Effector CD4-positive, alpha-beta T cell (primary cell): ENCODE data around the gene ABTB2.
A peak's percentile ranks its signal among the peaks of the same experiment; 100 is the strongest.
"Not testable (repeated sequence)": the region's sequence is repeated elsewhere in the genome, so short reads cannot be mapped to it uniquely, and the experiment has no call there.

Experiments used
- DNase-seq: peaks from one replicate; pipeline ENCODE4 v3.0.0-alpha.2; 2020
- total RNA-seq: gene quantifications from one replicate; lab custom pipeline; 2026; lab: John Stamatoyannopoulos, UW

The ABTB2 gene
- total RNA-seq = 6.2 reads per million, percentile 23 among the genes with 10 or more reads in this experiment

DNA sequence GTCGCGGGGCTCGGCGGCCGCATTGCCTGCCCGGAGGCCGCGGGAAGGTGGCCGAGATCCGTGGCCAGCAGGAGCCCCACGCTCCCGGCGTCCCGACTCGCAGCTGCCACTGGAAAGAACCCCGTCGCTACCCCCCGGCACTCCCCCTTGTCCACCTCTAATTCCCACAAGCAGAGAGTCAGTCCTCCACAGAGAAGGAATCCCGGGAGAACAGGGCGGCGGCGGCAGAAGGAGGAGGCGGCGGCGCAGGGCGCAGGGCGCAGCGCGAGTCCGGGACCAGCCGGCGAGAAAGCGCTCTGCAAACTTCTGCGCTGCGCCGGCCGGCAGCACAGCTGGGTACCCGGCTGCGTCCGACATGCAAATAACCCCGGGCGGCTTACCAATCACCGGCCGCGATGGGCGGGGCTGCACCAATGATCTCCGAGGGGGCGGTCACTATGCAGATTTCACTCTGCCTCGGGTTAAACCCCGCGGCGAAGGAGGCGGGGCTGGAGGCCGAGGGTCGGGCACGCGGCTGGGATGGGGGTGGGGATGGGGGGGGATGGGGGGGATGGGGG, at the start of gene ABTB2:
ABTB2 (minus strand) TSS at position 310 of the 557 bp plus-strand sequence.
- DNase-seq = peak; percentile 95

DNA sequence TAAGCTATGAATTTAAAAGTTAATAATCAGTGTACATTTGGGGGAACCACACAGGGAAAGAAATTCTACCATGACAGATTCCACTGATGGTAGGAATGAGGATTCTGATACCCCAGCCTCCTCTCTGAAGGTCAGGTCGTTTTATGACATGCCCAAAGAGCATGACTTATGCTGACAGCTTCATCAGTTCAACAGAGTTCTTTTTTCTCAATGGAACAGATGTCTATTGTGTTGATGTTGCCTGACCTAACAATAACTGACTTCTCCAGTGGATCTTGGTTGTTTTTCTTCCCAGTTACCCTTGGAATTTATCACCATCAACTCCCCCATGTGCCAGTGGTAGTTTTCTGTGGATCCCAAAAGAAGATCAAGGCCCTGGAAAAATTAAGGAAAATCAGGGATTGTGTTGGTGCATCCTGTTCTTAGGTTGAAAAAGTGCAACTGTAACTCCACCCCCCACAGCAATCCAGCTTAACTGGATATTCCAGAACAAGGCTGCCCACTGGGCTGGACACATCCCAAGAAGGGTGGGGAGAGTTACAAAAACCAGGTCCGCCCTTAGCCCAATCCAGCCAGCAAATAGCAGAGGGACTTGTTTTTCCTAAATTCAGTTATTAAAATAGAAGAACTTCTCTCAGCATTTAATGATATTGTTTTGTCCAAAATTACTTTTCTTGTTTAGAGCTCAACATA, 49.5 kb upstream of the ABTB2 start:
- DNase-seq = no peak

DNA sequence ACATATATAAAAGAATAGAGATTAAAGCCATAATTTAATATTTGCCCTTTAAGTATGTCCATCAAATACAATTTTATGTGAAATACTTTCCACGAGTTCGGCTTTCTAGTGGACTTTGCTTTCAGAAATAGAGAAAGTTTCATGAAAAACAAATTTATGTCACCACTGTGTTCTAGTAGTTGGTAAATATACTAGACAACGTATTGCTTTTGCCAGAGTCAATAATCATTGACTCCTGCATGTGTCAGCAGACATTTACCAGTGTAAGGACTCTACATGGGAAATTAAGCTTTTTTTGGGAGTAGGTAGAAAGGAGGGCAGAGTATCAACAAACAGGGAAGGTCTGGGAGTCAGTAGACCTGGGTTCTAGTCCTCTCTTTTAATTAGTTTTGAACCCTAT, 48.6 kb upstream of the ABTB2 start:
- DNase-seq = no peak

DNA sequence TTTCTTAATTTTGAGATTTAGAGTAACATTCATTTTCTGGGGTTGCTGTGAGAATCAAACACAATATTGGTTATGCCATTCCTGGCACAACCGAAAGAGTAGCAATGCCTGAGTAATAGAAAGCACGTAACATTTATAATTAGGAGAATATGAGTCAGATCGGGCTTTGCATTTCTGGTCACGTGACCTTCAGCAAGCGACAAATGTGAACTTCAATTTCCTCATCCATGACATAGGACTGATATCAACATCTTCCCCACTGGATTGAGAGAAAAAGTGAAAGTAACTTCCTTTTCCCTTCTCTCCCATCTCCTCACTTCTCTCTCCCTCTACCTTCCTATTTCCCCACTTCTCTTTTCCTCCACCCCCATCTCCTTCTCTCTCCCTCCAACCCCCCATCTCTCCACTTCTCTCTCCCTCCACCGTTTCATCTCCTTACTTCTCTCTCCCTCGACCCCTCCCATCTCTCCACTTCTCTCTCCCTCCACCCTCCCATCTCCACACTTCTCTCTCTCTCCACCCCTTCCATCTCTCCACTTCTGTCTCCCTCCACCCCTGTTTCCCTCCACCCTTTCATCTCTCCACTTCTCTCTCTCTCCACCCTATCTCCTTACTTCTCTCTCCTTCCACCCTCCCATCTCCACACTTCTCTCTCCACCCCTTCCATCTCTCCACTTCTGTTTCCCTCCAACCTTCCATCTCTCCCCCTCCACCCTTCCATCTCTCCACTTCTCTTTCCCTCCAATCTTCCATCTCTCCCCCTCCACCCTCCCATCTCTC, 47.5 kb upstream of the ABTB2 start:
- no peak for DNase-seq

DNA sequence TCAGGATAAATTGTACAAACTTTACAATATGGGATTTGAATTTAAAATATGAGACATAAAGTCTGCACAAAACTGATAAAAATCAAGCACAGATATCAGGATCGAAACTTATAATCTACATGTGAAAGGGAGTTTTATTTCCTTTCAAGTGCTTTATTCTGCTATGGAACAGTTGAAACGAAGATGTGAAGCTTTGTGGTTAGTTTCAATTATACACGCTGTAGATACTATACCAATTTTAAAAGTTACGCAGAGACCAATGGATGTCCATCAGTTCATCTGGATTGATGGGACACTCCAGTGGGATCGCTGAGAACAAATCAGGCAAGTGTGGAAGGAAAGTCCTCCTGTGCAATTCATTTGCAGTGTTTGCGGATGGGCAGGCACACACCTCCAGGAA, 46.5 kb upstream of the ABTB2 start:
- no peak for DNase-seq

DNA sequence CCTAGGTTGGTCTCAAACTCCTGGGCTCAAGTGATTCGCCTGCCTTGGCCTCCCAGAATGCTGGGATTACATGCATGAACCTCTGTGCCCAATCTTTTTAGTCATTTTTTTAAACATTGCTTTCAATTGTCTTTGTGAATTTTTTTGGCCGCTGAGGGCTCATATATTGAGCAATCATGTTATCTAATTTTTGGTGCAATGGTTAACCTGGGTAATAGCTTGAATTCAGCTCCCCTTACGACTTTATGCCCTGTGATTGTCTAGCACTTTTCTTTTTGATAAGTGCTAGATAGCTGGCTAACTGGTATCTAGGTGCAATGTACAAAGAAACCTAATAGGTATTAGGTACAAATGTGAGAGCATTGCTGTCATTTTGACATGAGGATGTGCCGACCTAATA, 45.6 kb upstream of the ABTB2 start:
- DNase-seq = no peak

DNA sequence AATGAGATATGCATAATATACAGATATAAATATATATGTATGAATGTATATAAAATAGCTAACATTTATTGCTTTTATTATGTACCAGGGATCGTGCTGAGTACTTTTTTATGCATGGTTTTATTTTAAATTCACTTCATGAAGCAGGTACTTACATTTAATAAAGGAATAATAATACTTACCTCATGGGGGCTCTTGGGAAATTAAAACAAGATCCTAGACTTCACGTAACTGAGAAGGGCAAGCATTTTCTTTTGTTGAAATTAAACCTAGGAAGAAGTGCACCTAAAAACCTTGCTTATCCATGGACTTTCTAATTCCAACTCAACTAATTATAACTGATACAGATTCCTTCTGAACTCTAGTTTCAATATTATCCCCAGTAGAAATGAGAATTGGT, 40.0 kb upstream of the ABTB2 start:
- DNase-seq = no peak

DNA sequence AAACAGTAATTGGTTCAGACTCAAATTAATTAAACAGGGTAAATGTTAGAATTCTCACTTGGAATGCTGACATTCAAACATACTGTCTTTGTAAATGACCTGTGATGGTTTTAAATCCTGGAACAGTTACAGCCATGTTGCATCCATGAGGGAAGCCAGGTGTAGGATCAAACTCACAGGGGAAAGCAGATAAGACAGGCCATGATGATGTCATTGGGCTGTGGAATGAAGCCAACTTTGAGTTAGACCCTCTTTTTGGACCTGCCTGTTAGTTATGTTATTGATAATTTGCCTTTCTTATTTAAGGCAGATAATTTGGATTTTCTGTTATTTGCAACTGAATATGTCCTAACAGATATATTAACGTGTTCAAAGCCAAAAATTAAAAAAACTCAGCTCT, 39.3 kb upstream of the ABTB2 start:
- DNase-seq = no peak

DNA sequence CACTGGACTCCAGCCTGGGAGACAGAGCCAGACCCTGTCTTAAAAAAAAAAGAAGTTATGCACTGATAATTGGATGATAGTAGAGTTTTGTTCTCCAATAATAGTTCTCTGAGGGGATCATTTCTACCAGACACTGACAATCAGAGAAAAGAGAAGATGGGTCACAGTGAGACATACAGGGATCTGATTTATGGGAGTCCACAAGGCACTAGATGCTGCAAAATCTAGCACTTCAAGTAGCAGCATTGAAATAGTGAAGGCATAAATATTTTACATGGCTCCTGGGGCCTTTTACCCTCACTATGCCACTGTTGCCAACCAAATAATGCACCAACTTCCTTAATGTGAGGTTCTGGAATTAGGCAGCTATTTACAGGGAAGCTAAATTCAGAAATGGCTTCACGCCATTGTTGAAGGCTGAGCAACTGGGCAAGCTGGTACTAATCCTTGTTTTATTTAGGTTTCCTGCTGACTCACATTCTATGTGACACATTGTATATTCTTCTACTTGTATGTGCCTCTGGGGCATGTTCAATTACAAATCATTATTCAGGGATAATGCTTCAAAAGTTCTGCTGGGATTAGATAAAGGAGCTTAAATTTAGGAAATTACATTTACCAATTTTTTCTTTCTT, 38.2 kb upstream of the ABTB2 start:
- no peak for DNase-seq

DNA sequence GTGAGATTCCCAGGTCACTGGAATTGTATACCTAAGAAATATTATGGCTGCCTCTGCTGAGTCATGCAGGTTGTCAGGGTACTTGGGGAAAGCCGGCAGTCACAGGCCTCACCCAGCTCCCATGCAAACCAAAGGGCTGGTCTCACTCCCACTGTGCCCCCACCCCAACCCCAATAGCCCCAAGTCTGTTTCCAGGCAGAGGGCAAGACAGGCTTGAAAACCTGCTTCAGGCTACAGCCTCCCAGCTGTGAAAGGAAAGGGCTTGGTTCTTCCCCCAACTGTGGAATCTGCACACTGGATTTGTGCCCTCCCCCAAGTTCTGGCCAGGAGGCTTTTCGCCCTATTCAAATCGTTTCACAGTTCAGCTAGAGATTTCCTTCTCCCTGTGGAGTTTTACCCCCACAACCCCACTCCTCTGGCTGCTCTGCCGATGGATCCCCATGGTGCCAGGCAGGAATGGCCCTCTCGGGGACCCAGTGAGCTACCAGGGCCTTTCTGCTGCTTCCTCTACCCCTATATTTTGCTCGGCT, 37.0 kb upstream of the ABTB2 start:
- no peak for DNase-seq

DNA sequence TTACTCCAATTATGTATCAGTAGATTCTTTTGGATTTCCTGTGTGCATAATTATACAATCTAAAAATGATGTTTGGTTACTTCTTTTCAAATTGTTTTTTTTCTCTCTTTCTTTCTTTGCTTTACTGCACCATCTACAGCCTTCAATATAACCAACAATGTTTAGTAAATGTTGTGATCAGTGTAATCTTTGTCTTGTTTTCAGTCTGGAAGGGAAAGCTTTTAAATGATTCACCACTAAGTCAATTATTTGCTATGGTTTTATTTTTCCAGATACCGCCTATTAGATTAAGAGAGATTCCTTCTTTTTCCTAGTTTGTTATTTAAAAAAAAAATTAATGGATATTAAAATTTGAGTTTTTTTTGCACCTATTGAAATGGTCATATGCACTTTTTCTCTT, 29.8 kb upstream of the ABTB2 start:
- DNase-seq = no peak

DNA sequence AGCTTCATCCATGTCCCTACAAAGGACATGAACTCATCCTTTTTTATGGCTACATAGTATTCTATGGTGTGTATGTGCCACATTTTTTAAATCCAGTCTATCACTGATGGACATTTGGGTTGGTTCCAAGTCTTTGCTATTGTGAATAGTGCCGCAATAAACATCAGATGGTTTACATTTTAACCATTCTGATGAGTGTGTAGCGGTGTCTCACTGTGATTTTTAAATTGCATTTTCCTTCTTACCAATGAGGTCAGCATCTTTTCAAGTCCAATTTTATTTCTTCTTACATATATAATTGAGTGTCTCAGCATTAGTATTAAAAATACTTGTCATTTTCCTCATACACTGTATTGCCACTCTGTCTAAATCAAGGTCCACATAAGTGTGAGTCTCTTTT, 28.5 kb upstream of the ABTB2 start:
- not testable (repeated sequence) for DNase-seq

DNA sequence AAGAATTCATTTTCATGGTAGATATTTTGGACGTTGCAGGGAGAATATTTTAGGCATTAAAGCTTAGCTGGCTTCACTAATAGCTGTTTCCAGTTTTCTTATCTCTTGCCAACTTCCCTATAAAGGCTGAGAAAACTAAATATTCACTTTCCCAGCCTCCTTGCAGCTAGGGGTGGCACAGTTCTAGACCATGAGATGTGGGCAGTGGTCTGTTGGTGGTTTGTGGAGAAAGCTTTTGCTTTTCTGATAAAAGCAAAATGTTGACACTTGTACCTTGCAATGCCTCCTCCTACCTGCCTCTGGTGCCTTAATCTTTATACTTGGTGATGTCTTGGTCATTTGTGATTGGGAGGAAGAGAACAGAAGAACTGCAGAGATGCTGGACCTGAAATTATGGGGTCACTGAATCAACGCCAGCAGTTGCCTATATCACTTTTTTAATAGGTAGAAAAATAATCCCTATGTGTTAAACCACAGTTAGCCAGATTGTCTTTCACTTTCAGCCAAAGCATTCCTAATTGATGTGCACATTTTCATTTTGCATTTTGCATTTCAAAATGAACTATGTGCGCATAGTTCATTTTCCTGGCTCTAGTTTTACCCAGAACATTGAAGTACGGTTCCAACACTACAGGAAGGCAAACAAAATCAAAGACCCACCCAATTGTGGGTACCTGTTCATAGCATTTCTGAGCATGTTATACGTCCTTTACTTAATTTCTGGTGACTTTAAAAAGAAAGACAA, 24.9 kb upstream of the ABTB2 start:
- DNase-seq = no peak

DNA sequence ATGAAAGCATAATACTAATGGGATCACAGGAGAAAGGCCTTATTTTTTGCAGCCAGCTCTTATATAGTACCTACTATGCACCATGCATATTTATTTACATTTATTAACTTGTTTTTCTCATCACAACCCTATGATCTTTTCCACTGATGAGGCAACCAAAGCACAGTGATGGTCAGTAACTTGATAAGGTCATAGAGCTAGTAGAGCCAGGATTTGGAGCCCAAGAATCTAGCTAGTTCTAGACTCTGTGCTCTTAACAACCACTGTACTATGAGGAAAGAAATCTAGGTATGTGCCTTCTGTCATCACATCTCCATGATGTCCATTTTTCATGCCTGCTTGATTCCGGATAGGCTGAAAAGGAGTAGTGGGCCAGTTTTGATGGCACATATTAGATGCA, 24.0 kb upstream of the ABTB2 start:
- no peak for DNase-seq

DNA sequence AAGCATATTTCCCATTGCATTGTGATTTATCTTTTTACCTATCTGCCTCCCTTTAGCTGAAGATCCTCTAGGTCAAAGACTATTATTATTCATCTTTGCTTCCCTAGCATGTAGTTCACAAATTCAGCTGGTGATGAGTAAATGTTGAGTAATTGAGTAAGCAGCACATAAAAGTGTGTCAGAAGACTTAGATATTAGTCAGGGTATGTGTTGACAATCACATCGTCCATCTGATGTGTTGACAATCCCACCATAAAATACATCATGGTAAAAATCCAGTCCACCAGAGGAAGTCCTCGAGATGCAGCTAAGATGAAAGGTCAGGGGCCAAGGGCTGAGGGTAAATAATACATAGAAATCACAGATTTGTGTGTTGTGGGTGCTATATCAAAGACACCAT, 22.9 kb upstream of the ABTB2 start:
- DNase-seq = no peak

DNA sequence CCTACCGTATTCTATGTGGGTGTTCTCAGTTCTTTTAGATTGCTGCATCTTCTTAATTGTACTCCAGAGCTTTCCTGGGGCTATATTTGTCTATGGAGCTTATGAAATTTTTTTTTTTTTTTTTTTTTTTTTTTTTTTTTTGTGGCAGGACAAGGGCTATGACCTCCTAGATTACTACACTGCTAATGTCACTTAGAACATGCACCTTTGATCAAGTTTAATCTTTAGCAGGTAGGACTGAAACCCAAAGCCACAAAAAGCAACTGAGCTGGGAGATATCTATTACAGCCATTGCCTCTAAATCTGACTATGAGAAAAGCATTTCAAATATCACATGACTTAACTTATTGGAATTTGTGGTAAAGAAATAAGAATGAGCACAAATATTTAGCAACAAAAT, 21.7 kb upstream of the ABTB2 start:
- no peak for DNase-seq

DNA sequence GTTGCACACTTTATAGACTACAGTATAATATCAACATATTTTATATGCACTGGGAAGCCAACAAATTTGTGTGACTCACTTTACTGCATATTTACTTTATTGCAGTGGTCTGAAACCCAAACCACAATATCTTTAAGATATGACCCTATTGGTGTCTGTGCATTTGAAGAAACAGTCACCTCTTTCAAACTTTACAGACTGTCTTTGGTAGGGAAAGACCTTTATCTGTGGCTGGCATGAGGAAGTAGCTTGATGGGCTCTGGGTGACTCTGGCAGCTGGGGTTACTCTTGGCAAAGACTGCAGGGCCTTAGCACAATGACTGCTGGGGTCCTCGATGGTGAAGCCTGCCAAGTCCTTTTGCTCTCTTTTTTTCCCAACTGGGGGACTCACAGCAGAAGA, 21.3 kb upstream of the ABTB2 start:
- no peak for DNase-seq

DNA sequence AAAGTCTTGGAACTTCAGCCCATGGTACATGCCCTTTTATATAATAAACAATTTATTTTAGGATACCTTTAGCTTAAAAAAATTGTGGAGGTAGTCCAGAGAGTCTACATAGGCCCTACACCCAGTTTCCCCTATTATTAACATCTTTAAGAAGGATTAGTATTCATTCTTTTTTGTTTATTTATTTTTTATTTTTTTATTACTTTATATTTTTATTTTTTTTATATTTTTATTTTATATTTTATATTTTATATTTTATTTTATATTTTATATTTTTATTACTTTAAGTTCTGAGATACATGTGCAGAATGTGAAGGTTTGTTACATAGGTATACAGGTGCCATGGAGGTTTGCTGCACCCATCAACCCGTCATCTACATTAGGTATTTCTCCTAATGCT, 15.9 kb upstream of the ABTB2 start:
- DNase-seq = no peak

DNA sequence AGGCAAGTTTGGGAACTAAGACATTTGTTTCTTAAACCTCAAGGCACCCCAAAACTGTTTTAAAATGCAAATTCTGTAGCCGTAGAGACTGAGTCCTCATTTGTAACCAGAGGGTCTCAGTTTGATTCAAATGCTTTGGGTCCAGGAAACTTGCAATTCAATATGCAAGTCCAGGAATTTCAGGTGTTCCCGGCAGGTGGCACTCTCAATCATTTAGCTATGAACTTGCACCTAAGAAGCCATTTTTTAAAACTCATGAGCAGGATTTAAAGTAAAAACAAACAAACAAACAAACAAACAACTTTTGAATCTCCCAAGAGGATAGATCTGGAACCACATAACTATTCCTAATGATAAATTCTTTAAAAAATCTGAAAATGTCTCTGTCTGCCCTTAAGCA, 8.7 kb upstream of the ABTB2 start:
- no peak for DNase-seq

DNA sequence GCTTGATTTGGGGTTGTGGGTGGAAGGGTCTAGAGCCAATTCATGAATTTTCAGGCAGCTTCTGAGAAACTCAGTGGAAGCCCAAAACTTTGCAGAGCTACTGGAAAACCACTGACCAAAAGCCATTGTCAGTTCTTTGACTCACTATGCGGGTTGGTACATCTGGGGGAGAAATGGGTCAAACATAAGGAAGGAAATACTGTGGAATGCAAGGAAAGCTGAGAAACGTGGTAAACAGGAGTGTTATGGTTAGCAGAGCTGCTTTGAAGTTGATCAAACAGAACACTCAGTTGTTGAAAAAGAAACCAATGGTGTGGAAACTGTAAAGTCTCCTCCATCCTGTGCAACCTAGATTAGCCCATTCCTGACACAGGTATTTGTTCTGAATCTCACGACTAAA, 6.3 kb upstream of the ABTB2 start:
- no peak for DNase-seq

DNA sequence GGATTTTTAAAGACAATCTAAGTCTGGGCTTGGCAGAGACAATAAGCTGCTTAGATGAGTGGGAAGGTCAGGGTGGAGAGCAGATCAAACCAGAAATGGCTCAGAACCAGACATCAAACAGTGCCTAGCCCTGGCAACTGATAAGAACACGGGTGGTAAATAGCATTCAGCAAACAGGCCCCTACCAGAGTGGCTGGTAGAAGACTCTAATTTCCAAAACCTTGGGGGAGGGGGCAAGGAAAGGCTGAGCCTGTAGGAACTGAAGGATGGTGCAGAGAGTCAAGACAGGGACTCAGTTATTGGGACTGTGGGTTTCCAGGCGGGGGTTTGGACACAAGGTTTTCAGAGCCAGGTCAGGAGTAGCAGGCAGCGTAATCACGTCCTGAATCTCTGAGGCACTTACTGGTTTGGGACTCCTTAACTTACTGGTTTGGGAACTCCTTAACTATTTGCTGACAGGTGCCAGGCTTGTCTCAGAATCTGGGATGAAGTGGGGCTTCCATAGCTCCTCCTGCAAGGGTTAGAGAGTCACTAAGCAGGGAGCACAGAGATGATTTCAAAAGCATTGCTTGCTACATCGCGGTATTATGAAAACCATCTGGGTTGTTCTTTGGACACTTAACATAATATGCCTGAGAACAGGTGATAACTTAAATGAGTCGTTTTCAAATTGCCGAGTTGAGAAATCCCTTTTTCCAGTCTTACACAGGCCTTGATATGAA, 5.7 kb upstream of the ABTB2 start:
- DNase-seq = no peak

DNA sequence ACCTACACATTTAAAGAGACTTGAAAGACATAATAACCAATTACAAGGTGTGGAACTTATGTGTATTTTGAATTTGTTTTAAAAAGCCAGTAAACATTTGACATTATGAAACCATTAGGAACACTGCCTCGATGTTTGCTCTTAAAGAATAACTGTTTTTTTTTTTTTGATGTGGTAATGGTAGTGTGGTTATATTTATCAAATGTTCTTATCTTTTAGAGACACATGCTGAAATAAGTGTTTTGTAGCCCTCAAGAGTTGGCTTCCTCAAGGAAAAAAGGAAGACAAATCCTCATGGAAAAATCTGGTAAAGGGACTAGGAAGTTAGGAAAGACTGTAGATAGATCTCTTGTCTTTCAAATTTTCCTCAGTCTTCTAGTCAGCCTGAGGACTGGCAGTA, 2.2 kb upstream of the ABTB2 start:
- no peak for DNase-seq
